Measurements from ENCODE around the gene APCDD1.

The APCDD1 gene

GRCh38 chr18:10419420-10420103, 34.9 kb upstream of the APCDD1 start:
- no peak for DNase-seq (ENCODE audit: low spot score)
- TF ChIP-seq CTCF (IDR thresholded peaks at IDR 0.05; ENCODE audit: extremely low read depth, missing control alignments), result no peak

GRCh38 chr18:10420561-10421352, 33.7 kb upstream of the APCDD1 start:
- DNase-seq (ENCODE audit: low spot score), result no peak

GRCh38 chr18:10421859-10422258, 32.6 kb upstream of the APCDD1 start:
- TF ChIP-seq CTCF (IDR thresholded peaks at IDR 0.05; ENCODE audit: extremely low read depth, missing control alignments), result no peak
- DNase-seq (ENCODE audit: low spot score), result no peak

More at GRCh38 chr18:10420561-10421352, 33.7 kb upstream of the APCDD1 start:
- TF ChIP-seq CTCF (IDR thresholded peaks at IDR 0.05; ENCODE audit: extremely low read depth, missing control alignments), result no peak

GRCh38 chr18:10422731-10423130, 31.7 kb upstream of the APCDD1 start:
- no peak for DNase-seq (ENCODE audit: low spot score)
- TF ChIP-seq CTCF (IDR thresholded peaks at IDR 0.05; ENCODE audit: extremely low read depth, missing control alignments), result no peak

GRCh38 chr18:10424585-10425307, 29.7 kb upstream of the APCDD1 start:
- no peak for TF ChIP-seq CTCF (IDR thresholded peaks at IDR 0.05; ENCODE audit: extremely low read depth, missing control alignments)
- DNase-seq (ENCODE audit: low spot score), result no peak

GRCh38 chr18:10430677-10431076, 23.8 kb upstream of the APCDD1 start:
- TF ChIP-seq CTCF (IDR thresholded peaks at IDR 0.05; ENCODE audit: extremely low read depth, missing control alignments), result no peak
- DNase-seq (ENCODE audit: low spot score), result no peak

- TF ChIP-seq CTCF (IDR thresholded peaks at IDR 0.05; ENCODE audit: extremely low read depth, missing control alignments), result no peak
- no peak for DNase-seq (ENCODE audit: low spot score)
Observed at GRCh38 chr18:10431680-10432079, 22.8 kb upstream of the APCDD1 start.
